HepG2 (cell line): ENCODE data around the gene FRMD3. TPM values are rescaled to one million over a fixed set of nuclear protein-coding genes. Genes with fewer than 3 reads are reported as not detected.
A peak's percentile ranks its signal among the peaks of the same experiment; 100 is the strongest.

Source experiments
- ATAC-seq: fragments of 200-7000 bp; cut with Tn5 transposase; 3 replicates; pipeline ENCODE4 v1.9.1; 2020; ENCODE audit warnings: mild to moderate bottlenecking, moderate library complexity
- BruUV-seq: library from RNA; stranded (reverse); fragments of 400-500 nt; replicated peaks from 2 replicates; lab custom pipeline; 2021; lab: Mats Ljungman, UMichigan
- CTCF ChIA-PET: fragments of 300-600 bp; formaldehyde crosslinking; extraction: SDS; loops from one replicate; lab custom pipeline; 2021; ENCODE audit warnings: low total read pairs, inconsistent platforms, low intra/inter-chr PET ratio; lab: Yijun Ruan, JAX
- POLR2A ChIA-PET: fragments of 350-600 bp; sonication (Branson Sonifier 250); formaldehyde crosslinking; loops from one replicate; lab custom pipeline; 2020; ENCODE audit warnings: antibody characterized with exemption, inconsistent platforms; lab: Yijun Ruan, JAX
- DNase-seq: peaks from one replicate; pipeline ENCODE4 v3.0.0-alpha.2; 2015; ENCODE audit warnings: low spot score
- FAIRE-seq: peaks from 3 replicates; lab custom pipeline; 2011; peaks lifted over from hg19 to GRCh38; lab: Jason Lieb, UNC
- H2AFZ ChIP-seq: one replicate; pipeline ENCODE4 v1.6.1; 2011; ENCODE audit warnings: low read length, inconsistent platforms
- H3K27ac ChIP-seq: fragments of 300-600 bp; 3 replicates; pipeline ENCODE4 v1.8.0; 2011; ENCODE audit warnings: mixed run types, mild to moderate bottlenecking, mixed read lengths, low read length, inconsistent platforms; ENCODE audit not compliant: insufficient read depth; ENCODE audit errors: extremely low read length
- H3K27me3 ChIP-seq, 2 experiments: fragments of 200-600 bp in 1 of 2; 2 replicates in 1 of 2; 3 replicates in 1 of 2; pipeline versions ENCODE4 v1.6.0 to v1.8.0; 2011; ENCODE audit warnings: low read length in 2 of 2, mild to moderate bottlenecking in 2 of 2, moderate library complexity in 2 of 2, inconsistent platforms in 1 of 2; ENCODE audit not compliant: insufficient read depth in 2 of 2, control insufficient read depth in 1 of 2
- H3K36me3 ChIP-seq, 2 experiments: fragments of 200-600 bp in 1 of 2; replicated peaks in 1 of 2; 2 replicates in 1 of 2; 3 replicates in 1 of 2; pipeline versions ENCODE4 v1.5.1 to v1.8.0; 2011; ENCODE audit warnings: low read length in 2 of 2, inconsistent platforms in 1 of 2; ENCODE audit not compliant: insufficient read depth in 2 of 2, control insufficient read depth in 1 of 2
- H3K4me1 ChIP-seq: 2 replicates; pipeline ENCODE4 v1.5.1; 2012; ENCODE audit warnings: low read length, inconsistent platforms; ENCODE audit not compliant: insufficient read depth
- H3K4me2 ChIP-seq: 2 replicates; pipeline ENCODE4 v1.6.0; 2011; ENCODE audit warnings: low read depth, low read length, inconsistent platforms
- H3K4me3 ChIP-seq, 3 experiments: fragments of 200-600 bp in 1 of 3; sonication (generic), shearing (Covaris generic) in 1 of 3; replicated peaks in 1 of 3; 2 replicates each; pipeline ENCODE4 v1.5.1; 2011 to 2016; ENCODE audit warnings: low read length in 3 of 3, inconsistent platforms in 2 of 3, low read depth in 2 of 3, mild to moderate bottlenecking in 2 of 3, control low read depth in 1 of 3, mixed read lengths in 1 of 3; ENCODE audit not compliant: insufficient read depth in 1 of 3
- H3K79me2 ChIP-seq: one replicate; pipeline ENCODE4 v1.6.1; 2011; ENCODE audit warnings: low read length, inconsistent platforms; ENCODE audit not compliant: insufficient read depth
- H3K9ac ChIP-seq: 2 replicates; pipeline ENCODE4 v1.6.0; 2011; ENCODE audit warnings: mild to moderate bottlenecking, low read depth, low read length, inconsistent platforms; ENCODE audit not compliant: insufficient read depth
- H3K9me3 ChIP-seq: 2 replicates; pipeline ENCODE4 v1.5.1; 2012; ENCODE audit warnings: mild to moderate bottlenecking, low read length
- H4K20me1 ChIP-seq: 2 replicates; pipeline ENCODE4 v1.6.0; 2011; ENCODE audit warnings: inconsistent platforms, mild to moderate bottlenecking, low read length, moderate library complexity; ENCODE audit not compliant: insufficient read depth
- CREM ChIP-seq, 2 experiments: sonication (generic) in 1 of 2; formaldehyde crosslinking in 1 of 2; IDR thresholded peaks; 2 replicates each; pipeline versions ENCODE4 v1.4.0 to v1.6.1; 2016 to 2020; ENCODE audit warnings: antibody characterized with exemption in 1 of 2, mild to moderate bottlenecking in 1 of 2, missing genetic modification reagents in 1 of 2
- FOSL2 ChIP-seq: sonication (generic); formaldehyde crosslinking; IDR thresholded peaks from 2 replicates; pipeline ENCODE4 v1.4.0; 2020; ENCODE audit warnings: missing genetic modification reagents
- HNRNPUL1 ChIP-seq: fragments of 200-400 bp; formaldehyde crosslinking; IDR thresholded peaks from 2 replicates; pipeline ENCODE4 v1.6.1; 2017; ENCODE audit warnings: low read depth, mild to moderate bottlenecking, low read length, moderate library complexity
- MZF1 ChIP-seq: sonication (generic); formaldehyde crosslinking; IDR thresholded peaks from 2 replicates; pipeline ENCODE4 v1.8.1; 2023; ENCODE audit warnings: mild to moderate bottlenecking, missing genetic modification reagents, borderline replicate concordance
- PHF5A ChIP-seq: IDR thresholded peaks from one replicate; pipeline ENCODE4 v1.6.1; 2018; ENCODE audit warnings: low read depth, missing genetic modification reagents; ENCODE audit not compliant: unreplicated experiment
- RNF2 ChIP-seq: fragments of 450-650 bp; conservative IDR thresholded peaks from 2 replicates; pipeline ENCODE4 v1.6.1; 2016; ENCODE audit warnings: low read depth
- U2AF1 ChIP-seq: fragments of 200-400 bp; formaldehyde crosslinking; optimal IDR thresholded peaks from 2 replicates; pipeline ENCODE3; 2017; ENCODE audit warnings: mild to moderate bottlenecking, low read depth, low read length
- ZMYM3 ChIP-seq: sonication (generic); formaldehyde crosslinking; IDR thresholded peaks from 2 replicates; pipeline ENCODE4 v1.5.1; 2020; ENCODE audit warnings: mild to moderate bottlenecking, missing genetic modification reagents
- ZNF275 ChIP-seq: sonication (generic); formaldehyde crosslinking; IDR thresholded peaks from 2 replicates; pipeline ENCODE4 v1.8.0; 2022; ENCODE audit warnings: missing genetic modification reagents, mild to moderate bottlenecking, inconsistent platforms, borderline replicate concordance
- ZNF382 ChIP-seq: sonication (generic); formaldehyde crosslinking; IDR thresholded peaks from 2 replicates; pipeline ENCODE4 v1.5.0; 2020; ENCODE audit warnings: missing genetic modification reagents, mild to moderate bottlenecking, borderline replicate concordance
- ZNF430 ChIP-seq: sonication (generic); formaldehyde crosslinking; IDR thresholded peaks from 2 replicates; pipeline ENCODE4 v1.9.0; 2021; ENCODE audit warnings: mild to moderate bottlenecking, missing genetic modification reagents
- ZNF7 ChIP-seq: IDR thresholded peaks from 2 replicates; pipeline ENCODE4 v1.6.1; 2016; ENCODE audit warnings: missing biosample characterization, missing genetic modification reagents
- ZNF773 ChIP-seq: sonication (generic); formaldehyde crosslinking; IDR thresholded peaks from 2 replicates; pipeline ENCODE4 v1.4.0; 2020; ENCODE audit warnings: missing genetic modification reagents, borderline replicate concordance
- WGBS: methylation state at CpG from one replicate; pipeline ENCODE4 v1.1.6; 2017; ENCODE audit warnings: low lambda C conversion rate; 5-methylcytosine and 5-hydroxymethylcytosine counted together
- in situ Hi-C: cut with HindIII; loops from 2 replicates; pipeline ENCODE4 v1.10.0; 2017; ENCODE audit warnings: low pct_unique_long_range_greater_than_20kb; ENCODE audit not compliant: extremely low pct_ligation_motif_present
- intact Hi-C: fragments of 100-400 bp; cut with micrococcal nuclease; formaldehyde crosslinking; loops from one replicate; pipeline ENCODE4 v1.10.0; 2022; ENCODE audit not compliant: unreplicated experiment
- polyA plus RNA-seq, 8 experiments: library from polyadenylated mRNA; depleted of rRNA in 3 of 8; stranded (reverse) in 7 of 8; unstranded in 1 of 8; fragments of >200 nt; fragmentation: Illumina TruSeq in 4 of 8; extraction: Trizol in 4 of 8; gene quantifications; 2 replicates each; pipeline versions ENCODE4 v1.2.1 to v1.2.3, GENCODE V29; 2011 to 2016; ENCODE audit warnings: low read depth in 4 of 8, missing spikeins in 1 of 8, mixed read lengths in 1 of 8; ENCODE audit not compliant: insufficient read depth in 1 of 8
- total RNA-seq, 5 experiments: library from RNA; depleted of rRNA; stranded (reverse); fragments of >200 nt; fragmentation: Illumina TruSeq; extraction: Trizol; gene quantifications; 2 replicates each; pipeline ENCODE4 v1.2.3, GENCODE V29; 2016; ENCODE audit warnings: low read depth in 1 of 5
- TF ChIP-seq, protein P1 (sequence below): sonication (generic); formaldehyde crosslinking; IDR thresholded peaks from 2 replicates; pipeline ENCODE4 v1.4.0; 2020; ENCODE audit warnings: missing genetic modification reagents

The FRMD3 gene
- total and polyA plus RNA-seq, 2 of the 13 experiments (the other 11 are each of a cell fraction or from before 2014, with no cell fraction given): 3.2 to 7.7 TPM

DNA sequence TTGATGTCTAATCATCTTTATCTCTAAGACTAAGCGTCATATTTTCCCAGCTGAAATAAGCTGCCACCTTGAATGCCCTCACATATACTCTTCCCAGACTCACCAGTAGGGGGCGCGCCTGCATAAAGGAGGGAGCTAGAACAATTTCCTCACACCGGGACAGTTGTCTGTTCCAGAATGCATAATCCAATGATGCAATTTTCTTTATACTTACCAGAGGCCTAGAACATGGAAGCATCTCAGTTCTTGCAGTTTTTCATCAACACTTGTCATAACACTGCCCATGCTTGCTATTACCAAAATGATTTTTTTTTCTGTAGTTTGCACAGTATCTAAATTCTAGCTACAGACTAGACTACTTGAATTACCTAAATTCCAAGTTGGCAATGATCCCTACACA, 203.9 kb downstream of the FRMD3 start (continued):
- TF ChIP-seq ZNF430 (CRISPR knock-in tag): no peak
- TF ChIP-seq ZMYM3 (CRISPR knock-in tag): peak; percentile 6; the same call in 1 of the 2 replicates
- TF ChIP-seq U2AF1: no peak
- no peak for TF ChIP-seq PHF5A (CRISPR knock-in tag)

DNA sequence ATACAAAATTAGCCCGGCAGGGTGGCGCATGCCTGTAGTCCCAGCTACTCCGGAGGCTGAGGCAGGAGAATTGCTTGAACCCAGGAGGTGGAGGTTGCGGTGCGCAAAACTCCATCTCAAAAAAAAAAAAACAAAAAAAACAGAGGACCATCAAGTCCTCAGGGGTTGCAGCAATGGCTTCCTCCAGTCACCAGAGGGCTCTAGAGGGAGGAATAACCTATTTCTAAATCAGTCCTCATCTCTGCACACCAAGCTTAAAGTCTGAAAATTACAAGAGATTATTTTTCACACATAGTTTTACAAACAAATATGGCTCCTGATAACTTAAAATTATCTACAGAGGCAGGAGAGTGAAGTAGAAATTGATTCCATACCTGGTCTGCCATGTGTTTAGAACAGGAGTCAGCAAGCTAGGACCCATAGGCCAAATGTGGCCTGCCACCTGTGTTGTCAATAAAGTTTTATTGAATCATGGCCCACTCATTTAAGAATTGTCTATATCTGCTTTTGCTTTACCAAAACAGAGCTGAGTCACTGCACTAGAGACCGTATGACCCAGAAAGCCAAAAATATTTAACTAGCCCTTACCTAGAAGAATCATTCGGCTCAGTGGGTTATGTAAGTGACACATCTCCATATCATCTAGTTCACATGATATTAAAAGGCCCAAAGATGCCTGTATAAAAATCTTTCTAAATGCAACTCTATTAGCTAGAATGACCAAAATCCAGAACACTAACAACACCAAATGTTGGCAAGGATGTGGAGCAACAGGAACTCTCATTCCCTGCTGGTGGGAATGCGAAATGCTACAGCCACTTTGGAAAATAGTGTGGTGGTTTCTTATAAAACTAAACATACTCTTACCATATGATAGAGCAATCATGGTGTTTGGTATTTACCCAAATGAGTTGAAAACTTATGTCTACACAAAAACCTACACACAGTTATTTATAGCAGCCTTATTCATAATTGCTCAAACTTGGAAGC, 207.7 kb downstream of the FRMD3 start:
- no peaks in the 10 kb centered on the region for H3K9me3 ChIP-seq
- ChIA-PET POLR2A (no interaction called here), CTCF (interaction anchor here (1.6 kb wide), 1 partner anchor 214 kb away, joined by 4 read pairs; no protein-coding TSS in a partner anchor)
- no peaks in the 10 kb centered on the region for H3K79me2 ChIP-seq
- ATAC-seq: no peak
- 96% methylated on average over 8 of the region's 8 CpGs for WGBS
- H4K20me1 ChIP-seq: no peaks in the 10 kb centered on the region
- DNase-seq: peak; percentile 7
- H2AFZ ChIP-seq: no peak overlapping the region
- no peaks in the 10 kb centered on the region for H3K27me3 ChIP-seq
- H3K36me3 ChIP-seq: no peaks in the 10 kb centered on the region; a peak in 2 of 5 replicates
- H3K9ac ChIP-seq: no peak overlapping the region
- no peak overlapping the region for H3K27ac ChIP-seq
- intact Hi-C loops: no loop called here
- H3K4me2 ChIP-seq: no peak overlapping the region
- in situ Hi-C loops: no loop called here
- H3K4me1 ChIP-seq: peaks cover 16% of the 10 kb centered on the region
- no peak for FAIRE-seq
- BruUV-seq: no TSS peak
- no peak overlapping the region for H3K4me3 ChIP-seq
- TF ChIP-seq, protein P1, sequence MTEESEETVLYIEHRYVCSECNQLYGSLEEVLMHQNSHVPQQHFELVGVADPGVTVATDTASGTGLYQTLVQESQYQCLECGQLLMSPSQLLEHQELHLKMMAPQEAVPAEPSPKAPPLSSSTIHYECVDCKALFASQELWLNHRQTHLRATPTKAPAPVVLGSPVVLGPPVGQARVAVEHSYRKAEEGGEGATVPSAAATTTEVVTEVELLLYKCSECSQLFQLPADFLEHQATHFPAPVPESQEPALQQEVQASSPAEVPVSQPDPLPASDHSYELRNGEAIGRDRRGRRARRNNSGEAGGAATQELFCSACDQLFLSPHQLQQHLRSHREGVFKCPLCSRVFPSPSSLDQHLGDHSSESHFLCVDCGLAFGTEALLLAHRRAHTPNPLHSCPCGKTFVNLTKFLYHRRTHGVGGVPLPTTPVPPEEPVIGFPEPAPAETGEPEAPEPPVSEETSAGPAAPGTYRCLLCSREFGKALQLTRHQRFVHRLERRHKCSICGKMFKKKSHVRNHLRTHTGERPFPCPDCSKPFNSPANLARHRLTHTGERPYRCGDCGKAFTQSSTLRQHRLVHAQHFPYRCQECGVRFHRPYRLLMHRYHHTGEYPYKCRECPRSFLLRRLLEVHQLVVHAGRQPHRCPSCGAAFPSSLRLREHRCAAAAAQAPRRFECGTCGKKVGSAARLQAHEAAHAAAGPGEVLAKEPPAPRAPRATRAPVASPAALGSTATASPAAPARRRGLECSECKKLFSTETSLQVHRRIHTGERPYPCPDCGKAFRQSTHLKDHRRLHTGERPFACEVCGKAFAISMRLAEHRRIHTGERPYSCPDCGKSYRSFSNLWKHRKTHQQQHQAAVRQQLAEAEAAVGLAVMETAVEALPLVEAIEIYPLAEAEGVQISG (CRISPR knock-in tag): no peak
- TF ChIP-seq RNF2: no peak
- TF ChIP-seq FOSL2 (CRISPR knock-in tag): no peak
- TF ChIP-seq MZF1: no peak
- no peak for TF ChIP-seq ZNF382 (CRISPR knock-in tag)
- TF ChIP-seq ZNF7 (CRISPR knock-in tag): peak; percentile 69; the same call in 1 of the 2 replicates
- TF ChIP-seq ZNF773: no peak
- no peak for TF ChIP-seq HNRNPUL1
- TF ChIP-seq CREM (IDR thresholded peaks at IDR 0.05): no peak
- no peak for TF ChIP-seq CREM (CRISPR knock-in tag; IDR thresholded peaks at IDR 0.05)
- TF ChIP-seq ZNF275 (CRISPR knock-in tag): no peak
